ENCODE data around the gene CDYL.

The CDYL gene

DNA sequence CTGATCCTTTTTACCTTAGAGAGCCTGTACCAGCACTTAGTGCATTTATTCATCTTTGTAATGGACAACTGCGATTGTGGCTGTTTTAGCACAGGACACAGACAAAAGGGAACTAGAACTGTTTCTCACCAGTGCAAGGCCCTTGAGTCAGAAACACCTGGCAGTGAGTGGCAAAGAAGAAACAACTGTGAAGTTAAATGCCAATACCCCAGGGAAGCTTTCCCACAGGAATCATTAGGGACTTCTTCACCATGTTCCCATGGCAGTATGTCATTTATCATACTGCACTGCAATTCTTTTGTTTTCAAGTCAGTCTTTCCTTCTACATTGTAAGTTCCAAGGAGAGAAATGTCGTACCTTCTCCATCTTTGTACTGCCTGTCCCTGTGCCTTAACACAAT is 28.6 kb upstream of the CDYL start:
- Histone ChIP-seq H3K4me1 (ENCODE audit: control insufficient read depth, insufficient read depth, low read length) (no peaks in the 10 kb centered on the region), H3K36me3 (ENCODE audit: control insufficient read depth, insufficient read depth, low read length) (no peaks in the 10 kb centered on the region), H3K9me3 (ENCODE audit: control insufficient read depth, low read length) (no peaks in the 10 kb centered on the region), H3K27me3 (ENCODE audit: control insufficient read depth, insufficient read depth, low read length) (no peaks in the 10 kb centered on the region), H3K4me3 (ENCODE audit: low read length) (no peak overlapping the region), H3K9ac (ENCODE audit: low read length) (no peak overlapping the region)

DNA sequence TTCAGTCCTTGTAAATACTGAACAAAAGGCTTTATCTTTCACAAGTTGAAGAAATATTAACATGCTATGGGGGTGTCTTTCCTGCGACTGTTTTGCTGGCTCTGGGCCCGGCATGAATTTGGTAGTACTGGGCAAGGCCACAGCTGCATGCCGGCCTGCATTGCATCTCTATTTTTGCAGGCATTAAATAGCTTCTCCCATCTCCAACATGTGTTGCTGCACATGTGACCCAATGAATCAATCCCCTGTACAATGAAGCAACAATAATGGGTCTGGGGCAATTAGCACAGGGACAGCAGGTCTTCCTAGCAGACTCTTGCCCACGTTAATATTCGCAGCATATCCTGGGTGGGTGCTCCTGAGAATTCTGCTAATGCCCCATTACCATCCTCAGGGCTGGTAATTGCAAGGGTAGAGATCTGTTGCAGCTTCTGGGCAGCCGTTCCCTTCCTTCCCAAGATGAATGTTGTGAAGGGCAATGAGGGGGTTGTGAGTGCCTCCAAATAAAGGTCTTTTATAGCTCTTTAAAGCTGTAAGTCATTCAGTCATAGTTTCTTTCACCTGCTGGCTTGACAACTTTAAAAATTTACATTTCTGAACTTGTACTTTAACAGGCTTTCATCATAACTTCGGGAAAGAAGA is 24.3 kb upstream of the CDYL start:
- no peak overlapping the region for H3K9ac ChIP-seq (ENCODE audit: low read length)
- H3K4me3 ChIP-seq (ENCODE audit: low read length), result no peak overlapping the region
- H3K36me3 ChIP-seq (ENCODE audit: control insufficient read depth, insufficient read depth, low read length), result no peaks in the 10 kb centered on the region
- H3K27me3 ChIP-seq (ENCODE audit: control insufficient read depth, insufficient read depth, low read length), result no peaks in the 10 kb centered on the region
- no peaks in the 10 kb centered on the region for H3K4me1 ChIP-seq (ENCODE audit: control insufficient read depth, insufficient read depth, low read length)
- no peaks in the 10 kb centered on the region for H3K9me3 ChIP-seq (ENCODE audit: control insufficient read depth, low read length)

DNA sequence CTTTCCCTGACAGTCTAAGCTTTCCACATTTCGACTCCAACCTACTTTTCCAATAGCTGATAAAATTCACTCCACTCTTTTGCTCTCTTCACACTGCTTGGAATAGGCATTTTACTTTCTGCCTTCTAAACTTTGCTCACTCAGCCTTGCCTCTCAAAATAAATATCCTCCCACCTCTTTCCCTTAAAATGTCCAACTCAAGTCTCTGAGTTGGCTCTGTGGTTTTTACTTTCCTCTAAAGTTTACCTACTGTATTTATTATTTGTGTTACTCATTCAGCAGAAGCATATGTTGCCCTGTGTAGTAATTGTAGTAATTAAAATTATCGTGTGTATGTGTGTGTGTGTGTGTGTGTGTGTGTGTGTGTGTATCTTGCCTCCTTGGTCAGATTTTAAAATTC is 20.0 kb upstream of the CDYL start:
- H3K9ac ChIP-seq (ENCODE audit: low read length), result no peak overlapping the region
- H3K9me3 ChIP-seq (ENCODE audit: control insufficient read depth, low read length), result no peaks in the 10 kb centered on the region
- H3K4me3 ChIP-seq (ENCODE audit: low read length), result no peak overlapping the region
- no peaks in the 10 kb centered on the region for H3K36me3 ChIP-seq (ENCODE audit: control insufficient read depth, insufficient read depth, low read length)
- H3K4me1 ChIP-seq (ENCODE audit: control insufficient read depth, insufficient read depth, low read length), result no peaks in the 10 kb centered on the region
- no peaks in the 10 kb centered on the region for H3K27me3 ChIP-seq (ENCODE audit: control insufficient read depth, insufficient read depth, low read length)

DNA sequence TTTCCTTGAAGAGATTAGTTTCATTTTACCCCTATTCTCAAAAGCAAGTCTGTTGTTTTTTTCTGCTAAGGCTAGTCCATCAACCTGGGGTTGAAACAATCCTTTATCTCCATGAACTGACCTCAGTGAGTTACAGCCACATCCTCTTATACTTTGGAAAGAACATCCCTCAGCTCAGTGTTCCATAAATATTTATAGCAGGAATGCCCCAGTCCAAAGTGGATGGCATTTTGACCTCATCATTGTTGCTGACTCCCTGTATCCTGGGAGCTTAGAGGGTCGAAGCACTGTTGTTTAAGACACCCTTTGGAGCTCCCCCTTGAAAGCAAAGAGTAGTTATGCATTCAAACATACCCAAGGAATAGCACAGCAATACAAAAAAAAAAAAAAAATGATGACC is 16.2 kb upstream of the CDYL start:
- Histone ChIP-seq H3K9ac (ENCODE audit: low read length) (no peak overlapping the region), H3K4me1 (ENCODE audit: control insufficient read depth, insufficient read depth, low read length) (no peaks in the 10 kb centered on the region), H3K9me3 (ENCODE audit: control insufficient read depth, low read length) (no peaks in the 10 kb centered on the region), H3K4me3 (ENCODE audit: low read length) (no peak overlapping the region), H3K27me3 (ENCODE audit: control insufficient read depth, insufficient read depth, low read length) (no peaks in the 10 kb centered on the region), H3K36me3 (ENCODE audit: control insufficient read depth, insufficient read depth, low read length) (no peaks in the 10 kb centered on the region)

DNA sequence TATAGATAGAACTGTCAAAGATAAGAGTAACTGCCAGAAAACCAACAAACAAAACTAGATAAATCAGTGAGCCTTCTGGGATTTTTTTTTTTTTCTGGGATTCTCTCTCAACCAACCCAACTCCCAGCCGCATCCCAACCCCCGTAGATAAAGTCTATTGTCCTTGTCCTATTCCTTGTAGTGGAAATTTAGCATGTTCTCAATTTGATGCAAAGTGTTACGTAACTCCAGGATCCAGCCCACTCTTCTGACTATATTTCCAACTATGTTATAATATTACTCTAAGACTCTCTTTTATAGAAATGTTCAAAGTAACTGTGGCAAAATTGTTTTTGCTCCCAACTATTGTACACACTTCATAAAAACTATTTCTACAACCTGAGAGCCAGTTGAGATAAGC is 15.4 kb upstream of the CDYL start:
- H3K4me3 ChIP-seq (ENCODE audit: low read length), result no peak overlapping the region
- no peaks in the 10 kb centered on the region for H3K27me3 ChIP-seq (ENCODE audit: control insufficient read depth, insufficient read depth, low read length)
- no peak overlapping the region for H3K9ac ChIP-seq (ENCODE audit: low read length)

DNA sequence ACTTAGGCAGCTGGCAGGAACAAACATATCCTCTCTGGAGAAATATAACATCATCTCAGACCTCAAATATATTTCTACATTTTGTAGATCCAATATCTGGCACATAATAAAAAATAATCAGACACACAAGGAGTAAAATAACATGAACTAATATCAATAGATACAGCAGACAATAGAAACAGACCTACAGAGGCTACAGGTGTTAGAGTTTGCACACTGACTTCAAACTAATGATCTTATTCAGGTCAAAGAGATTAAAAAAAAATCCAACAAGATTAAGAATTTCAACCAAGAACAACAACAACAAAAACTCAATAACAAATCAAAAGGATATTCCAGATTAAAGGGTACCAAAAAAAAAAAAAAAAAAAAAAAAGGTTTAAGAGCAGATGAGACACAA is 13.9 kb upstream of the CDYL start:
- no peaks in the 10 kb centered on the region for H3K27me3 ChIP-seq (ENCODE audit: control insufficient read depth, insufficient read depth, low read length)
- H3K4me3 ChIP-seq (ENCODE audit: low read length), result no peak overlapping the region
- H3K36me3 ChIP-seq (ENCODE audit: control insufficient read depth, insufficient read depth, low read length), result no peaks in the 10 kb centered on the region
- no peak overlapping the region for H3K9ac ChIP-seq (ENCODE audit: low read length)
- H3K4me1 ChIP-seq (ENCODE audit: control insufficient read depth, insufficient read depth, low read length), result no peaks in the 10 kb centered on the region
- H3K9me3 ChIP-seq (ENCODE audit: control insufficient read depth, low read length), result no peaks in the 10 kb centered on the region

More for the DNA sequence above, 15.4 kb upstream of the CDYL start:
- H3K9me3 ChIP-seq (ENCODE audit: control insufficient read depth, low read length), result no peaks in the 10 kb centered on the region
- H3K4me1 ChIP-seq (ENCODE audit: control insufficient read depth, insufficient read depth, low read length), result no peaks in the 10 kb centered on the region
- H3K36me3 ChIP-seq (ENCODE audit: control insufficient read depth, insufficient read depth, low read length), result no peaks in the 10 kb centered on the region

DNA sequence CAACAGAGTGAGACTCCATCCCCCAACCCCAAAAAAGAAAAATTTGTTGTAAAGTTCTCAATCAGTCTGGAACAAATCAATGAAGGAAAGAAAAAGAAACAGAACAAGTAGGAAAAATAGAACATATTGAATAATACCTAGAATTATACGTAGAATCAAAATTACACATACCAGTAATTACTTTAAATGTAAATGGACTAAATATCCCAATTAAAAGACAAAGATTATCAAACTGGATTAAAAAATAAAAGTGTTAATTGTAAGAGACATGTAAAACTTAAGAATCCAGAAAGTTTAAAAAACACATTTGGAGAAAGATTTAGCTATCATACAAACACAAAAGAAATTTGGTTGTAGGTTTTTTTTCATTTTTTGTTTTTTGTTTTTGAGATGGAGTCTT is 12.3 kb upstream of the CDYL start:
- H3K9me3 ChIP-seq (ENCODE audit: control insufficient read depth, low read length), result no peaks in the 10 kb centered on the region
- no peaks in the 10 kb centered on the region for H3K27me3 ChIP-seq (ENCODE audit: control insufficient read depth, insufficient read depth, low read length)
- no peak overlapping the region for H3K9ac ChIP-seq (ENCODE audit: low read length)
- H3K36me3 ChIP-seq (ENCODE audit: control insufficient read depth, insufficient read depth, low read length), result no peaks in the 10 kb centered on the region
- H3K4me3 ChIP-seq (ENCODE audit: low read length), result no peak overlapping the region
- H3K4me1 ChIP-seq (ENCODE audit: control insufficient read depth, insufficient read depth, low read length), result no peaks in the 10 kb centered on the region

DNA sequence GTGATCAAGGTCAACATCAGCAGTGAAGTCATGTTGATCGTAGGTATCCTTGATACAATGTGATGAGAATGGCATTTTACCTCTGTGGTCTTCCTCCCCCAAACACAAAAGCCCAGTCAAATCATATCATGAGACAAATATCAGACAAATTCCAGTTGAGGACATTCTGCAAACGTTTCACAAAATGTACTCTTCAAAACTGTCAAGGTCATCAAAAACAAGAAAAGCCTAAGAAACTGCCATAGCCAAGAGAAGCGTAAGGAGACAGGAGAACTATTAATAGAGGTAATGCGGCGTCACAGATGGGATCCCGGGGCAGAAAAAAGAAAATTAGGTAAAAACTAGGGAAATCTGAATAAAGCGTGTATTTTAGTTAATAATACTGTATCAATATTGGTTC is 7.4 kb upstream of the CDYL start:
- Histone ChIP-seq H3K4me3 (ENCODE audit: low read length) (no peak overlapping the region), H3K36me3 (ENCODE audit: control insufficient read depth, insufficient read depth, low read length) (no peaks in the 10 kb centered on the region), H3K27me3 (ENCODE audit: control insufficient read depth, insufficient read depth, low read length) (peaks cover 5% of the 10 kb centered on the region), H3K4me1 (ENCODE audit: control insufficient read depth, insufficient read depth, low read length) (no peaks in the 10 kb centered on the region), H3K9me3 (ENCODE audit: control insufficient read depth, low read length) (no peaks in the 10 kb centered on the region), H3K9ac (ENCODE audit: low read length) (no peak overlapping the region)

DNA sequence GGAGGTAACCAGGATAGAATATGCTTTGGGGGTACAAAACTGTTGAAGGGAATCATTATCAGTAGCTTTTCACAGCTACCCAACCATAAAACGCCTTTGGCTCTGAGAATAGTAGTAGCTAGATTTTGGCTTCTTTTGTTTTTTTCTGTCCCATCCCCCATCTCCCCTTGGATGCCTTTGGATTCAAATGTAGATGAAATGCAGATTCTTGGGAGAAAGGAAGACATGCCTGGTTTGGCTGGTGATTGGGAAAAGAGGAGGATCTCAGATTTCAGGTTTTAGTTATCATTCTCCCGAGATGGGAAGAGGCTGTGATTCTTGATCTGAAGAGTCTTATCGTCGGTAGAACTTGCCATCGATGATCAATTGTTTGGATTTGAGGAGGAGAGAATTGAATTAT is 3.5 kb upstream of the CDYL start:
- Histone ChIP-seq H3K4me3 (ENCODE audit: low read length) (no peak overlapping the region), H3K36me3 (ENCODE audit: control insufficient read depth, insufficient read depth, low read length) (no peaks in the 10 kb centered on the region), H3K9ac (ENCODE audit: low read length) (no peak overlapping the region), H3K4me1 (ENCODE audit: control insufficient read depth, insufficient read depth, low read length) (peaks cover 3% of the 10 kb centered on the region), H3K9me3 (ENCODE audit: control insufficient read depth, low read length) (no peaks in the 10 kb centered on the region), H3K27me3 (ENCODE audit: control insufficient read depth, insufficient read depth, low read length) (peaks cover 12% of the 10 kb centered on the region)

DNA sequence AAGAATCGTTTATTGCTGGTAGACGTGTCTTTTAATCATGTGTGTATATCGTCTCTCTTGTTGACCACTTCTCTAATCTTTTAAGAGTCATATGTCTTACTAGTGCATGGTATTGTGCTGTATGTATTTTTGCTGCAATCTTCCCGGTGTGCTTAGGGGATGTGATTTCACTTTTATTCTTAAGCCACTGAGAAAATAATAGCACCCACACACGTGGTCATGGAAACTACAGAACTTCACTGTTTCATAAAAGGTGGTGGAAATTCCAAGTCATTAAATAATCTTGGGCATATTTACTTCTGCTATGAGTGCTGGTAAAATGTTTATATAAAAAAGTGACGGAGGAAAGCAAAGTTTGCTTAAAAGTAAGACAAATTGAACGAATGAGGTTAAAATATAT is 3.0 kb upstream of the CDYL start:
- H3K36me3 ChIP-seq (ENCODE audit: control insufficient read depth, insufficient read depth, low read length), result no peaks in the 10 kb centered on the region
- peaks cover 12% of the 10 kb centered on the region for H3K27me3 ChIP-seq (ENCODE audit: control insufficient read depth, insufficient read depth, low read length)
- H3K4me1 ChIP-seq (ENCODE audit: control insufficient read depth, insufficient read depth, low read length), result peaks cover 6% of the 10 kb centered on the region
- H3K4me3 ChIP-seq (ENCODE audit: low read length), result no peak overlapping the region
- H3K9me3 ChIP-seq (ENCODE audit: control insufficient read depth, low read length), result no peaks in the 10 kb centered on the region
- no peak overlapping the region for H3K9ac ChIP-seq (ENCODE audit: low read length)

DNA sequence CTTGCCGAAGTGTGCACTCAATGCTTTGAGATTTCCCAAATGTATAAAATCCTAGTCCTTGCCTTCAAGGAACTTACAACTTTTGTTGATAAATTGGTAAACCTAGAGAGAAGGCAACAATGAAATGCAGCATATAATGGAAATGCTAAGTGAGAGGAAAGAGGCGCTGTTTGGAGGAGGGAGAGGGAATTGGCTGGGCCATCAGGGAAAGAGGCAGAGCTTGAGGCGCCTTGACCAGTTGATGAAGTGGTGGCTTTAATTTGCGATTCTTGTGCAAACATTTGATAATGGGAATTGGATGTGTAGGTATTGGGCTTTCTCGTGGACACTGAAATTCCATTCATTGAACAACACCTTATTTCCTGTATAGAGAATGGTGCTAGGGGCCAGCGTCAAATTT is 1.9 kb upstream of the CDYL start:
- Histone ChIP-seq H3K36me3 (ENCODE audit: control insufficient read depth, insufficient read depth, low read length) (no peaks in the 10 kb centered on the region), H3K4me1 (ENCODE audit: control insufficient read depth, insufficient read depth, low read length) (peaks cover 6% of the 10 kb centered on the region), H3K27me3 (ENCODE audit: control insufficient read depth, insufficient read depth, low read length) (peaks cover 12% of the 10 kb centered on the region), H3K9me3 (ENCODE audit: control insufficient read depth, low read length) (no peaks in the 10 kb centered on the region), H3K9ac (ENCODE audit: low read length) (no peak overlapping the region), H3K4me3 (ENCODE audit: low read length) (no peak overlapping the region)

DNA sequence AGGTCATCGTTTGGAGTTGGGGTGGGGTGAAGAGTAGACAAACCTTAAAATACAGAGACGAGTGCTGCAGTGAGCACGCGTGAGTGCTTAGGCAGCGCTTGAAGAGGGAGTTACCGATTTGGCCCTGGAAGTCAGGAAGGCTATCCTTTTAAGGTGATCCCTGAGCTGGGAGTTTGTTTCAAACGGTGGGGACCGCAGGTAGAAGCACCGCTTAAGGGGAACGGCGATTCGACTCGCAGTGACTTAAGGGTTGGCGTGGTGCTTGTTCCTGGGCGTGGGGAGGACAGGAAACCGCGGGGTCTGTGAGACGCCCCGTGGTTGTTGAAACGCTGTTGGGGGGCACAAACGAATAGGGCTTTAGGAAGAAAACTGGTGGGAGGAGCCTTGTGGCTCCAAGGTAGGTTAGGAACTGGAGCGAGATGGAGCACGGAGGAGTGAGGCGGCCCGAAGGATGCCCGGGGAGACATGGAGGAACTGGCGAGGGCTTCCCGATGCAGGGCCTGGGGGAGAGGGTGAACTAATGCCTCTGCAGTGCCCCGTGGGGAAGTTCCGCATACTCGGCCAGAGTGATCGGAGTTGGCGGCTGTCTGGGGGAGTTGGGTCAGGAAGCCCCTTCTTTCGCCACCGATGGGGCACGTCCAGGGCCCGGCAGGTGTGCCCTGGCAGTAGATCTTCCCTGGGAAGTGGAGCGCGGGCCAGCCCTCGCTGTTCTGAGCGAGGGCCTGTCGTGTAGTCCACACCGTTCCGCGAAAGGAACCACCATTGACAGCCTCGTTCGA is 1.3 kb upstream of the CDYL start:
- Histone ChIP-seq H3K9ac (ENCODE audit: low read length) (peak overlapping the region; percentile 35), H3K4me3 (ENCODE audit: low read length) (peak overlapping the region; percentile 26), H3K4me1 (ENCODE audit: control insufficient read depth, insufficient read depth, low read length) (peaks cover 6% of the 10 kb centered on the region), H3K9me3 (ENCODE audit: control insufficient read depth, low read length) (no peaks in the 10 kb centered on the region), H3K36me3 (ENCODE audit: control insufficient read depth, insufficient read depth, low read length) (no peaks in the 10 kb centered on the region), H3K27me3 (ENCODE audit: control insufficient read depth, insufficient read depth, low read length) (peaks cover 12% of the 10 kb centered on the region)
